GM19193 (cell line): ENCODE results near the gene EIF2B5.

Source experiments
- POLR2A ChIP-seq: IDR thresholded peaks from 4 replicates; pipeline ENCODE4 v1.6.1; 2011; ENCODE audit not compliant: insufficient read depth, insufficient read length; ENCODE audit errors: extremely low read depth

The EIF2B5 gene

GRCh38 chr3:184135149-184135910 is at the start of gene EIF2B5:
Gene EIF2B5 (plus strand): TSS chr3:184135358. CDS start chr3:184135386, 28 bp downstream.
- peak; percentile 92 for TF ChIP-seq POLR2A

- TF ChIP-seq POLR2A: no peak
These were observed 49.7 kb upstream of the EIF2B5 start for GRCh38 chr3:184085389-184085852.

- no peak for TF ChIP-seq POLR2A
These were observed 43.0 kb upstream of the EIF2B5 start for GRCh38 chr3:184092199-184092598.

- no peak for TF ChIP-seq POLR2A
These were observed 38.3 kb upstream of the EIF2B5 start, which contains the start of gene HTR3E for GRCh38 chr3:184096811-184097383. Gene HTR3E (plus strand): TSS chr3:184097064. CDS start chr3:184097530, 466 bp downstream.

GRCh38 chr3:184097556-184097955 is 37.6 kb upstream of the EIF2B5 start:
- no peak for TF ChIP-seq POLR2A

GRCh38 chr3:184099806-184100686 is 35.1 kb upstream of the EIF2B5 start:
- TF ChIP-seq POLR2A: no peak

- TF ChIP-seq POLR2A: no peak
These were observed 24.8 kb upstream of the EIF2B5 start for GRCh38 chr3:184110316-184110725.

- no peak for TF ChIP-seq POLR2A
These were observed 19.1 kb upstream of the EIF2B5 start for GRCh38 chr3:184116017-184116416.

GRCh38 chr3:184117636-184118035 is 17.5 kb upstream of the EIF2B5 start:
- no peak for TF ChIP-seq POLR2A

GRCh38 chr3:184126006-184126405 is 9.2 kb upstream of the EIF2B5 start:
- TF ChIP-seq POLR2A: no peak

- no peak for TF ChIP-seq POLR2A
These were observed 6.1 kb upstream of the EIF2B5 start for GRCh38 chr3:184129012-184129411.

GRCh38 chr3:184132945-184133344 is 2.2 kb upstream of the EIF2B5 start:
- no peak for TF ChIP-seq POLR2A

- peak; percentile 51 for TF ChIP-seq POLR2A
These were observed 1.1 kb upstream of the EIF2B5 start for GRCh38 chr3:184133840-184134745.

- TF ChIP-seq POLR2A: no peak
These were observed 411 bp upstream of the EIF2B5 start for GRCh38 chr3:184134746-184135148.

GRCh38 chr3:184135911-184136260 is 728 bp downstream of the EIF2B5 start:
- TF ChIP-seq POLR2A: no peak

GRCh38 chr3:184140436-184140835 is 5.3 kb downstream of the EIF2B5 start:
- no peak for TF ChIP-seq POLR2A
